ENCODE measurements around the gene SMIM36. TPM values are rescaled to one million over a fixed set of nuclear protein-coding genes. Genes with fewer than 3 reads are reported as not detected.

SMIM36 gene
- total RNA-seq, 1 experiment from 2014 or later = not detected

GRCh38 chr17:55444471-55445441, 66.5 kb downstream of the SMIM36 start (continued):
- TF ChIP-seq GRHL2 (CRISPR knock-in tag; IDR thresholded peaks at IDR 0.05; ENCODE audit: insufficient replicate concordance, severe bottlenecking) = no peak
- TF ChIP-seq TEAD4 (CRISPR knock-in tag; IDR thresholded peaks at IDR 0.05) = no peak
- no peak for TF ChIP-seq E2F5 (CRISPR knock-in tag; IDR thresholded peaks at IDR 0.05)

- no peak overlapping the region for H3K4me3 Mint-ChIP-seq
- no peak for ATAC-seq
- POLR2A ChIA-PET = no interaction called here
Measured at GRCh38 chr17:55443904-55444303, 67.3 kb downstream of the SMIM36 start.

More at GRCh38 chr17:55443904-55444303, 67.3 kb downstream of the SMIM36 start:
- Mint-ChIP-seq H3K36me3 (no peaks in the 10 kb centered on the region), H3K27me3 (ENCODE audit: low read depth) (no peaks in the 10 kb centered on the region), H3K27ac (no peak overlapping the region), H3K9me3 (peaks cover 4% of the 10 kb centered on the region), H3K4me1 (peaks cover 33% of the 10 kb centered on the region)
- no peak for TF ChIP-seq ELF4 (CRISPR knock-in tag; IDR thresholded peaks at IDR 0.05; ENCODE audit: low read depth)
- TF ChIP-seq FOXP4 (CRISPR knock-in tag; IDR thresholded peaks at IDR 0.05) = no peak
- no peak for TF ChIP-seq ZNF281 (CRISPR knock-in tag; IDR thresholded peaks at IDR 0.05)
- TF ChIP-seq HMGA2 (CRISPR knock-in tag; IDR thresholded peaks at IDR 0.05) = no peak
- TF ChIP-seq ESRRA (CRISPR knock-in tag; IDR thresholded peaks at IDR 0.05; ENCODE audit: borderline replicate concordance) = no peak
- no peak for TF ChIP-seq EMX1 (CRISPR knock-in tag; IDR thresholded peaks at IDR 0.05)
- no peak for TF ChIP-seq IRF1 (CRISPR knock-in tag; IDR thresholded peaks at IDR 0.05)
- no peak for TF ChIP-seq NR1H2 (CRISPR knock-in tag; IDR thresholded peaks at IDR 0.05)
- no peak for TF ChIP-seq MYBL2 (CRISPR knock-in tag; IDR thresholded peaks at IDR 0.05)
- no peak for TF ChIP-seq ZNF263 (CRISPR knock-in tag; IDR thresholded peaks at IDR 0.05; ENCODE audit: low read depth)
- TF ChIP-seq SOX15 (CRISPR knock-in tag; IDR thresholded peaks at IDR 0.05) = no peak
- TF ChIP-seq CREB1 (CRISPR knock-in tag; IDR thresholded peaks at IDR 0.05) = no peak
- no peak for TF ChIP-seq GRHL2 (CRISPR knock-in tag; IDR thresholded peaks at IDR 0.05; ENCODE audit: insufficient replicate concordance, severe bottlenecking)
- TF ChIP-seq FOXP1 (CRISPR knock-in tag; IDR thresholded peaks at IDR 0.05; ENCODE audit: borderline replicate concordance) = no peak
- TF ChIP-seq NR2C2 (CRISPR knock-in tag; IDR thresholded peaks at IDR 0.05) = no peak
- no peak for TF ChIP-seq GTF2I (CRISPR knock-in tag; conservative IDR thresholded peaks at IDR 0.05)
- no peak for TF ChIP-seq NFE2L1 (CRISPR knock-in tag; IDR thresholded peaks at IDR 0.05)
- no peak for TF ChIP-seq SMAD4 (CRISPR knock-in tag; IDR thresholded peaks at IDR 0.05)
- TF ChIP-seq NFATC4 (CRISPR knock-in tag; IDR thresholded peaks at IDR 0.05) = no peak
- CTCF ChIA-PET = no interaction called here
- DNase-seq (ENCODE audit: low spot score) = no peak
